ENCODE data around the gene EPS8L1.

GRCh38 chr19:55096061-55096701 lies 20.5 kb downstream of the EPS8L1 start:
- TF ChIP-seq CEBPB (IDR thresholded peaks at IDR 0.05; ENCODE audit: low read depth) (no peak), SP1 (IDR thresholded peaks at IDR 0.05; ENCODE audit: low read depth) (no peak)
- TF ChIP-seq, protein P1, sequence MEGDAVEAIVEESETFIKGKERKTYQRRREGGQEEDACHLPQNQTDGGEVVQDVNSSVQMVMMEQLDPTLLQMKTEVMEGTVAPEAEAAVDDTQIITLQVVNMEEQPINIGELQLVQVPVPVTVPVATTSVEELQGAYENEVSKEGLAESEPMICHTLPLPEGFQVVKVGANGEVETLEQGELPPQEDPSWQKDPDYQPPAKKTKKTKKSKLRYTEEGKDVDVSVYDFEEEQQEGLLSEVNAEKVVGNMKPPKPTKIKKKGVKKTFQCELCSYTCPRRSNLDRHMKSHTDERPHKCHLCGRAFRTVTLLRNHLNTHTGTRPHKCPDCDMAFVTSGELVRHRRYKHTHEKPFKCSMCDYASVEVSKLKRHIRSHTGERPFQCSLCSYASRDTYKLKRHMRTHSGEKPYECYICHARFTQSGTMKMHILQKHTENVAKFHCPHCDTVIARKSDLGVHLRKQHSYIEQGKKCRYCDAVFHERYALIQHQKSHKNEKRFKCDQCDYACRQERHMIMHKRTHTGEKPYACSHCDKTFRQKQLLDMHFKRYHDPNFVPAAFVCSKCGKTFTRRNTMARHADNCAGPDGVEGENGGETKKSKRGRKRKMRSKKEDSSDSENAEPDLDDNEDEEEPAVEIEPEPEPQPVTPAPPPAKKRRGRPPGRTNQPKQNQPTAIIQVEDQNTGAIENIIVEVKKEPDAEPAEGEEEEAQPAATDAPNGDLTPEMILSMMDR (IDR thresholded peaks at IDR 0.05 in 2 of 3, conservative IDR thresholded peaks at IDR 0.05 in 1 of 3; ENCODE audit: borderline replicate concordance in 1 of 3, insufficient read depth in 1 of 3, low read depth in 2 of 3, low read length in 2 of 3) = no peak

Measured in HCT116 (cell line).